Mammary epithelial cell (primary cell): ENCODE results near the gene NDUFC2.

Source experiments
- EZH2 ChIP-seq: IDR thresholded peaks from 2 replicates; pipeline ENCODE4 v1.6.1; 2012; ENCODE audit warnings: low read length, inconsistent platforms, borderline replicate concordance
- TF ChIP-seq, protein P1 (sequence below), 2 donors: IDR thresholded peaks in 1 of 2; conservative IDR thresholded peaks in 1 of 2; 2 replicates each; pipeline ENCODE4 v1.5.1; 2011 to 2012; ENCODE audit warnings: inconsistent platforms in 2 of 2, low read length in 2 of 2, mild to moderate bottlenecking in 2 of 2, control low read depth in 1 of 2, low read depth in 1 of 2; ENCODE audit not compliant: insufficient read depth in 1 of 2; ENCODE audit errors: extremely low read depth in 1 of 2

DNA sequence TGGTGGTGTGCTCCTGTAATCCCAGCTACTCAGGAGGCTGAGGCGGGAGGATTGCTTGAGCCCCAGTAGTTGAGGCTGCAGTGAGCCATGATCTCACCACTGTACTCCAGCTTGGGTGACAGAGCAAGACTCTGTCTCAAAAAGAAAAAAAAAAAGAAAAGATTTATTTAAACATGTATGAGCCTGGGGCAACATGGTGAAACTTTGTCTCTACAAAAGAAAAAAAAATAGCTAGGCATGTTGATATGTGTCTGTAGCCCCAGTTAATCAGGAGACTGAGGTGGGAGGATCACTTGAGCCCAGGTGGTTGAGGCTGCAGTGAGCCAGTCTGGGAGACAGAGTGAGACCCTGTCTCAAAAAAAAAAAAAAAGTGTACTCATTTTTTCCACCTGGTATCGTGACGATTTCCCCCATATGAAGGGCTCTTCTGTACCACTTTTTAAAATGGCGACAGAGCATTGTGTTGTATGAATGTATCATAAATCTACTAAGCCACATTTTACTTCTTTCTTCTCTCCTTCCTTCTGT, 40.2 kb downstream of the NDUFC2 start:
- TF ChIP-seq, protein P1, sequence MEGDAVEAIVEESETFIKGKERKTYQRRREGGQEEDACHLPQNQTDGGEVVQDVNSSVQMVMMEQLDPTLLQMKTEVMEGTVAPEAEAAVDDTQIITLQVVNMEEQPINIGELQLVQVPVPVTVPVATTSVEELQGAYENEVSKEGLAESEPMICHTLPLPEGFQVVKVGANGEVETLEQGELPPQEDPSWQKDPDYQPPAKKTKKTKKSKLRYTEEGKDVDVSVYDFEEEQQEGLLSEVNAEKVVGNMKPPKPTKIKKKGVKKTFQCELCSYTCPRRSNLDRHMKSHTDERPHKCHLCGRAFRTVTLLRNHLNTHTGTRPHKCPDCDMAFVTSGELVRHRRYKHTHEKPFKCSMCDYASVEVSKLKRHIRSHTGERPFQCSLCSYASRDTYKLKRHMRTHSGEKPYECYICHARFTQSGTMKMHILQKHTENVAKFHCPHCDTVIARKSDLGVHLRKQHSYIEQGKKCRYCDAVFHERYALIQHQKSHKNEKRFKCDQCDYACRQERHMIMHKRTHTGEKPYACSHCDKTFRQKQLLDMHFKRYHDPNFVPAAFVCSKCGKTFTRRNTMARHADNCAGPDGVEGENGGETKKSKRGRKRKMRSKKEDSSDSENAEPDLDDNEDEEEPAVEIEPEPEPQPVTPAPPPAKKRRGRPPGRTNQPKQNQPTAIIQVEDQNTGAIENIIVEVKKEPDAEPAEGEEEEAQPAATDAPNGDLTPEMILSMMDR (conservative IDR thresholded peaks at IDR 0.05 in 1 of 2, IDR thresholded peaks at IDR 0.05 in 1 of 2; ENCODE audit: extremely low read depth in 1 of 2, insufficient read depth in 1 of 2, low read depth in 1 of 2, low read length in 2 of 2), result no peak
- no peak for TF ChIP-seq EZH2
